ENCODE measurements around the gene TBL2. TPM values are rescaled to one million over a fixed set of nuclear protein-coding genes. Genes with fewer than 3 reads are reported as not detected.
"Not testable (repeated sequence)": the region's sequence is repeated elsewhere in the genome, so short reads cannot be mapped to it uniquely, and the experiment has no call there.

The TBL2 gene
- total RNA-seq, 1 donor from 2014 or later, result 29.8 TPM

- no peak for ATAC-seq
- peaks cover 59% of the 10 kb centered on the region for H3K36me3 ChIP-seq
These were observed 7.9 kb downstream of the TBL2 start for GRCh38 chr7:73570521-73570920.

GRCh38 chr7:73569042-73569608 is 9.3 kb downstream of the TBL2 start:
- Histone ChIP-seq H3K27me3 (no peaks in the 10 kb centered on the region), H3K36me3 (peaks cover 49% of the 10 kb centered on the region), H3K4me3 (no peak overlapping the region), H3K27ac (no peak overlapping the region), H3K9me3 (no peaks in the 10 kb centered on the region), H3K4me1 (peaks cover 6% of the 10 kb centered on the region)
- intact Hi-C loops (cut with DNase I), result no loop called here
- no peak for DNase-seq
- no peak for ATAC-seq
- TF ChIP-seq CTCF (IDR thresholded peaks at IDR 0.05), result no peak

More at GRCh38 chr7:73570521-73570920, 7.9 kb downstream of the TBL2 start:
- peaks cover 5% of the 10 kb centered on the region for H3K4me1 ChIP-seq
- H3K9me3 ChIP-seq, result no peaks in the 10 kb centered on the region
- no peaks in the 10 kb centered on the region for H3K27me3 ChIP-seq
- DNase-seq, result no peak
- intact Hi-C loops (cut with DNase I), result no loop called here
- no peak for TF ChIP-seq CTCF (IDR thresholded peaks at IDR 0.05)
- H3K4me3 ChIP-seq, result no peak overlapping the region
- no peak overlapping the region for H3K27ac ChIP-seq

GRCh38 chr7:73567846-73568685 is 10.3 kb downstream of the TBL2 start:
- no peak for DNase-seq

GRCh38 chr7:73567140-73567539 is 11.2 kb downstream of the TBL2 start:
- H3K9me3 ChIP-seq, result no peaks in the 10 kb centered on the region
- H3K4me3 ChIP-seq, result no peak overlapping the region
- DNase-seq (no peak), ATAC-seq (no peak)
- peaks cover 29% of the 10 kb centered on the region for H3K36me3 ChIP-seq
- H3K4me1 ChIP-seq, result peaks cover 6% of the 10 kb centered on the region
- no peak for TF ChIP-seq CTCF (IDR thresholded peaks at IDR 0.05)
- H3K27me3 ChIP-seq, result no peaks in the 10 kb centered on the region
- intact Hi-C loops (cut with DNase I), result no loop called here
- no peak overlapping the region for H3K27ac ChIP-seq

More at GRCh38 chr7:73567846-73568685, 10.3 kb downstream of the TBL2 start:
- no peak for ATAC-seq
- intact Hi-C loops (cut with DNase I), result no loop called here
- Histone ChIP-seq H3K4me3 (no peak overlapping the region), H3K27me3 (no peaks in the 10 kb centered on the region), H3K27ac (no peak overlapping the region), H3K36me3 (peaks cover 38% of the 10 kb centered on the region), H3K4me1 (peaks cover 6% of the 10 kb centered on the region), H3K9me3 (no peaks in the 10 kb centered on the region)
- no peak for TF ChIP-seq CTCF (IDR thresholded peaks at IDR 0.05)

- H3K4me1 ChIP-seq; DNase-seq; H3K27me3 ChIP-seq; H3K9me3 ChIP-seq; ATAC-seq; intact Hi-C loops (cut with DNase I); H3K27ac ChIP-seq: not testable (repeated sequence)
- Histone ChIP-seq H3K4me3 (peak overlapping the region; percentile 43), H3K36me3 (peaks cover 22% of the 10 kb centered on the region)
These were observed 11.9 kb downstream of the TBL2 start for GRCh38 chr7:73566431-73566830.

GRCh38 chr7:73565675-73566340 is 12.6 kb downstream of the TBL2 start:
- intact Hi-C loops (cut with DNase I), result no loop called here
- Histone ChIP-seq H3K27me3 (no peaks in the 10 kb centered on the region), H3K4me1 (peaks cover 6% of the 10 kb centered on the region), H3K27ac (peak overlapping the region; percentile 63), H3K36me3 (peaks cover 16% of the 10 kb centered on the region), H3K4me3 (peak overlapping the region; percentile 43), H3K9me3 (no peaks in the 10 kb centered on the region)
- DNase-seq, result no peak
- ATAC-seq, result no peak
- no peak for TF ChIP-seq CTCF (IDR thresholded peaks at IDR 0.05)
